Esophagus (tissue), 2 donors: Measurements from ENCODE around the gene ATXN2. TPM values are rescaled to one million over a fixed set of nuclear protein-coding genes. Genes with fewer than 3 reads are reported as not detected.

ENCODE experiments used
- H3K27ac ChIP-seq, 2 donors: one replicate each; pipeline ENCODE4 v1.5.1; 2013; ENCODE audit warnings: low read depth in 2 of 2, mild to moderate bottlenecking in 2 of 2, inconsistent platforms in 1 of 2, low read length in 1 of 2, moderate library complexity in 1 of 2
- H3K27me3 ChIP-seq, 2 donors: one replicate each; pipeline ENCODE4 v1.6.1; 2013; ENCODE audit warnings: low read length in 2 of 2, control low read depth in 1 of 2, mild to moderate bottlenecking in 1 of 2; ENCODE audit not compliant: insufficient read depth in 2 of 2, control insufficient read depth in 1 of 2
- H3K36me3 ChIP-seq, 2 donors: one replicate each; pipeline ENCODE4 v1.6.1; 2013; ENCODE audit warnings: low read length in 1 of 2; ENCODE audit not compliant: control insufficient read depth in 2 of 2, insufficient read depth in 2 of 2
- H3K4me1 ChIP-seq, 2 donors: one replicate each; pipeline ENCODE4 v1.6.1; 2013; ENCODE audit warnings: low read length in 1 of 2; ENCODE audit not compliant: control insufficient read depth in 2 of 2, insufficient read depth in 2 of 2
- H3K4me3 ChIP-seq, 2 donors: one replicate each; pipeline ENCODE4 v1.5.1; 2013; ENCODE audit warnings: low read length in 2 of 2, mild to moderate bottlenecking in 2 of 2, low read depth in 1 of 2, moderate library complexity in 1 of 2
- H3K9me3 ChIP-seq, 2 donors: one replicate each; pipeline ENCODE4 v1.6.1; 2013; ENCODE audit warnings: mild to moderate bottlenecking in 2 of 2, low read depth in 1 of 2, low read length in 1 of 2, moderate library complexity in 1 of 2; ENCODE audit not compliant: control insufficient read depth in 2 of 2, insufficient read depth in 1 of 2
- WGBS, 2 donors: extraction: QIAGEN DNeasy Blood & Tissue Kit; methylation state at CpG; one replicate each; pipeline ENCODE4 v1.1.7; 2013; 5-methylcytosine and 5-hydroxymethylcytosine counted together
- polyA plus RNA-seq, 2 donors: library from polyadenylated mRNA; stranded (reverse); fragments of 200-250 nt; gene quantifications; one replicate each; pipeline ENCODE4 v1.2.3, GENCODE V29; 2013
- donor health status: healthy with polysubstance abuse.
- donor health status: Bipolar disorder and iron deficiency.

Gene ATXN2
- polyA plus RNA-seq, 2 donors = 10.0 to 18.0 TPM

- Histone ChIP-seq H3K36me3 (no peaks in the 10 kb centered on the region), H3K4me1 (peaks cover 4 to 8% of the 10 kb centered on the region in 2 donors), H3K27ac (no peak overlapping the region), H3K4me3 (no peak overlapping the region), H3K27me3 (no peaks in the 10 kb centered on the region), H3K9me3 (no peaks in the 10 kb centered on the region)
- 26 to 61% methylated on average over 13 to 19 of the region's 21 CpGs for WGBS, 2 donors
Measured at GRCh38 chr12:111428728-111429175, 170.4 kb downstream of the ATXN2 start.

GRCh38 chr12:111428081-111428727 lies 170.9 kb downstream of the ATXN2 start:
- WGBS, 2 donors = 81 to 84% methylated on average over 8 to 9 of the region's 9 CpGs
- H3K36me3 ChIP-seq = no peaks in the 10 kb centered on the region
- peak overlapping the region in 1 of 2 donors; percentile 19 for H3K27ac ChIP-seq
- H3K27me3 ChIP-seq = no peaks in the 10 kb centered on the region
- H3K4me1 ChIP-seq = peaks cover 4 to 8% of the 10 kb centered on the region in 2 donors
- H3K9me3 ChIP-seq = no peaks in the 10 kb centered on the region
- H3K4me3 ChIP-seq = no peak overlapping the region

GRCh38 chr12:111427417-111428074 lies 171.6 kb downstream of the ATXN2 start:
- Histone ChIP-seq H3K27ac (no peak overlapping the region), H3K4me1 (peaks cover 4 to 8% of the 10 kb centered on the region in 2 donors), H3K9me3 (no peaks in the 10 kb centered on the region), H3K27me3 (no peaks in the 10 kb centered on the region), H3K4me3 (no peak overlapping the region), H3K36me3 (no peaks in the 10 kb centered on the region)
- WGBS, 2 donors = 93 to 95% methylated on average over 7 of the region's 7 CpGs

GRCh38 chr12:111426344-111427185 lies 172.6 kb downstream of the ATXN2 start:
- Histone ChIP-seq H3K4me1 (peaks cover 4 to 8% of the 10 kb centered on the region in 2 donors), H3K27ac (no peak overlapping the region), H3K9me3 (no peaks in the 10 kb centered on the region), H3K4me3 (no peak overlapping the region), H3K27me3 (no peaks in the 10 kb centered on the region), H3K36me3 (no peaks in the 10 kb centered on the region)
- 79 to 85% methylated on average over 11 of the region's 11 CpGs for WGBS, 2 donors

- Histone ChIP-seq H3K9me3 (no peaks in the 10 kb centered on the region), H3K27me3 (no peaks in the 10 kb centered on the region), H3K4me1 (peaks cover 3 to 4% of the 10 kb centered on the region in 2 donors), H3K27ac (no peak overlapping the region), H3K4me3 (no peak overlapping the region), H3K36me3 (no peaks in the 10 kb centered on the region)
- WGBS, 2 donors = 76 to 77% methylated on average over 8 of the region's 8 CpGs
Measured at GRCh38 chr12:111425655-111426054, 173.5 kb downstream of the ATXN2 start.

- Histone ChIP-seq H3K9me3 (no peaks in the 10 kb centered on the region), H3K4me3 (no peak overlapping the region), H3K27me3 (no peaks in the 10 kb centered on the region), H3K36me3 (no peaks in the 10 kb centered on the region), H3K4me1 (peaks cover 2 to 4% of the 10 kb centered on the region in 2 donors), H3K27ac (no peak overlapping the region)
- WGBS, 2 donors = 86 to 94% methylated on average over 6 of the region's 6 CpGs
Measured at GRCh38 chr12:111424793-111425251, 174.3 kb downstream of the ATXN2 start.

GRCh38 chr12:111424189-111424792 lies 174.8 kb downstream of the ATXN2 start:
- no peaks in the 10 kb centered on the region for H3K36me3 ChIP-seq
- WGBS, 2 donors = 75 to 86% methylated on average over 11 of the region's 11 CpGs
- H3K4me1 ChIP-seq = peaks cover 2 to 4% of the 10 kb centered on the region in 2 donors

GRCh38 chr12:111420494-111420893 lies 178.6 kb downstream of the ATXN2 start:
- WGBS, 2 donors = 90% methylated on average over 7 of the region's 7 CpGs

More at GRCh38 chr12:111424189-111424792, 174.8 kb downstream of the ATXN2 start:
- Histone ChIP-seq H3K9me3 (no peaks in the 10 kb centered on the region), H3K27ac (no peak overlapping the region), H3K27me3 (no peaks in the 10 kb centered on the region), H3K4me3 (no peak overlapping the region)

GRCh38 chr12:111419784-111420183 lies 179.3 kb downstream of the ATXN2 start:
- peaks cover 0 to 7% of the 10 kb centered on the region in 2 donors for H3K36me3 ChIP-seq
- no peak overlapping the region for H3K27ac ChIP-seq
- no peaks in the 10 kb centered on the region for H3K9me3 ChIP-seq
- no peaks in the 10 kb centered on the region for H3K27me3 ChIP-seq
- WGBS, 2 donors = 90 to 93% methylated on average over 5 of the region's 5 CpGs
- no peak overlapping the region for H3K4me3 ChIP-seq
- H3K4me1 ChIP-seq = peaks cover 0 to under 1% of the 10 kb centered on the region in 2 donors

More at GRCh38 chr12:111420494-111420893, 178.6 kb downstream of the ATXN2 start:
- Histone ChIP-seq H3K9me3 (no peaks in the 10 kb centered on the region), H3K4me3 (no peak overlapping the region), H3K4me1 (peaks cover 0 to 2% of the 10 kb centered on the region in 2 donors), H3K27ac (no peak overlapping the region), H3K27me3 (no peaks in the 10 kb centered on the region), H3K36me3 (peaks cover 0 to 7% of the 10 kb centered on the region in 2 donors)
